H9 (cell line): ENCODE measurements around the gene EMX2. TPM values are rescaled to one million over a fixed set of nuclear protein-coding genes. Genes with fewer than 3 reads are reported as not detected.
A peak's percentile ranks its signal among the peaks of the same experiment; 100 is the strongest.

Experiments used
- DNase-seq: peaks from one replicate; pipeline ENCODE4 v3.0.0-alpha.2; 2017
- H2AFZ ChIP-seq: one replicate; pipeline ENCODE4 v1.6.1; 2013; ENCODE audit warnings: mild to moderate bottlenecking, low read length, control low read depth, moderate library complexity
- H2AK5ac ChIP-seq: 2 replicates; pipeline ENCODE4 v1.6.1; 2013; ENCODE audit warnings: low read length, control low read depth, mixed read lengths; ENCODE audit not compliant: insufficient read length
- H2BK120ac ChIP-seq: one replicate; pipeline ENCODE4 v1.6.1; 2013; ENCODE audit warnings: low read depth, mild to moderate bottlenecking, low read length, control low read depth, inconsistent platforms; ENCODE audit not compliant: poor library complexity, severe bottlenecking
- H2BK12ac ChIP-seq: 2 replicates; pipeline ENCODE4 v1.6.1; 2013; ENCODE audit warnings: low read length, control low read depth, mixed read lengths, low read depth; ENCODE audit not compliant: insufficient read length
- H2BK15ac ChIP-seq: 2 replicates; pipeline ENCODE4 v1.6.1; 2013; ENCODE audit warnings: low read depth, low read length, control low read depth
- H2BK20ac ChIP-seq: one replicate; pipeline ENCODE4 v1.6.1; 2013; ENCODE audit warnings: low read depth, mild to moderate bottlenecking, low read length, control low read depth, inconsistent platforms; ENCODE audit not compliant: poor library complexity, severe bottlenecking
- H2BK5ac ChIP-seq: 2 replicates; pipeline ENCODE4 v1.6.1; 2013; ENCODE audit warnings: low read length, control low read depth, mixed read lengths; ENCODE audit not compliant: insufficient read length
- H3K14ac ChIP-seq: 2 replicates; pipeline ENCODE4 v1.6.1; 2013; ENCODE audit warnings: low read length, control low read depth; ENCODE audit not compliant: insufficient read depth
- H3K18ac ChIP-seq: 2 replicates; pipeline ENCODE4 v1.6.1; 2013; ENCODE audit warnings: low read depth, mild to moderate bottlenecking, mixed read lengths, low read length, control low read depth; ENCODE audit not compliant: insufficient read length
- H3K23ac ChIP-seq: 2 replicates; pipeline ENCODE4 v1.6.1; 2013; ENCODE audit warnings: low read length, control low read depth, mixed read lengths, low read depth; ENCODE audit not compliant: insufficient read length
- H3K23me2 ChIP-seq: 2 replicates; pipeline ENCODE4 v1.6.1; 2013; ENCODE audit warnings: low read depth, mild to moderate bottlenecking, mixed read lengths, low read length, control low read depth; ENCODE audit not compliant: insufficient read length, poor library complexity, severe bottlenecking
- H3K27ac ChIP-seq: 2 replicates; pipeline ENCODE4 v1.5.1; 2013; ENCODE audit warnings: low read length, control low read depth, mixed read lengths, low read depth; ENCODE audit not compliant: insufficient read length
- H3K27me3 ChIP-seq: 2 replicates; pipeline ENCODE4 v1.6.1; 2013; ENCODE audit warnings: low read length, control low read depth, inconsistent platforms; ENCODE audit not compliant: insufficient read depth
- H3K4ac ChIP-seq: 2 replicates; pipeline ENCODE4 v1.6.1; 2013; ENCODE audit warnings: low read depth, mild to moderate bottlenecking, control low read depth, inconsistent platforms, low read length, moderate library complexity
- H3K4me1 ChIP-seq: 2 replicates; pipeline ENCODE4 v1.6.1; 2013; ENCODE audit warnings: low read length, control low read depth, inconsistent platforms; ENCODE audit not compliant: insufficient read depth
- H3K4me2 ChIP-seq: 2 replicates; pipeline ENCODE4 v1.6.1; 2013; ENCODE audit warnings: low read length, control low read depth, mixed read lengths; ENCODE audit not compliant: insufficient read length, insufficient read depth
- H3K56ac ChIP-seq: 2 replicates; pipeline ENCODE4 v1.6.1; 2013; ENCODE audit warnings: low read depth, mild to moderate bottlenecking, mixed read lengths, low read length, control low read depth; ENCODE audit not compliant: insufficient read length
- H3K79me1 ChIP-seq: 2 replicates; pipeline ENCODE4 v1.6.1; 2013; ENCODE audit warnings: low read depth, mild to moderate bottlenecking, moderate library complexity, low read length, control low read depth, inconsistent platforms; ENCODE audit not compliant: insufficient read depth, poor library complexity, severe bottlenecking
- H3K79me2 ChIP-seq: 2 replicates; pipeline ENCODE4 v1.6.1; 2013; ENCODE audit warnings: low read length, control low read depth, inconsistent platforms; ENCODE audit not compliant: insufficient read depth
- H3K9ac ChIP-seq: 2 replicates; pipeline ENCODE4 v1.6.1; 2013; ENCODE audit warnings: low read length, control low read depth, mixed read lengths; ENCODE audit not compliant: insufficient read length; ENCODE audit errors: extremely low read depth
- H3K9me3 ChIP-seq: one replicate; pipeline ENCODE4 v1.6.1; 2013; ENCODE audit warnings: low read depth, low read length, inconsistent platforms; ENCODE audit not compliant: control insufficient read depth
- H3T11ph ChIP-seq: one replicate; pipeline ENCODE4 v1.6.1; 2013; ENCODE audit warnings: mild to moderate bottlenecking, low read length, control low read depth, inconsistent platforms
- H4K20me1 ChIP-seq: one replicate; pipeline ENCODE4 v1.6.1; 2013; ENCODE audit not compliant: control insufficient read depth, insufficient read length, insufficient read depth
- H4K5ac ChIP-seq: 2 replicates; pipeline ENCODE4 v1.6.1; 2013; ENCODE audit warnings: low read depth, mild to moderate bottlenecking, mixed read lengths, low read length, control low read depth; ENCODE audit not compliant: insufficient read length
- H4K8ac ChIP-seq: replicated peaks from 2 replicates; pipeline ENCODE4 v1.6.1; 2013; ENCODE audit warnings: low read length, control low read depth, mixed read lengths, low read depth; ENCODE audit not compliant: insufficient read length
- H4K91ac ChIP-seq: 2 replicates; pipeline ENCODE4 v1.6.1; 2013; ENCODE audit warnings: low read depth, mild to moderate bottlenecking, moderate library complexity, mixed read lengths, low read length, control low read depth; ENCODE audit not compliant: insufficient read length
- H3K27ac Mint-ChIP-seq, 3 experiments: 2 replicates in 2 of 3; 3 replicates in 1 of 3; pipeline ENCODE4 v1.8.0; 2020 to 2021; ENCODE audit warnings: mixed read lengths in 3 of 3, mild to moderate bottlenecking in 1 of 3, moderate library complexity in 1 of 3
- H3K27me3 Mint-ChIP-seq: 2 replicates; pipeline ENCODE4 v1.8.0; 2021; ENCODE audit warnings: low read depth, mild to moderate bottlenecking, moderate library complexity, mixed read lengths
- H3K36me3 Mint-ChIP-seq, 3 experiments: 2 replicates in 2 of 3; 3 replicates in 1 of 3; pipeline ENCODE4 v1.8.0; 2020 to 2021; ENCODE audit warnings: low read depth in 3 of 3, mixed read lengths in 3 of 3; ENCODE audit not compliant: insufficient read depth in 1 of 3
- H3K4me1 Mint-ChIP-seq, 2 experiments: 2 replicates each; pipeline ENCODE4 v1.8.0; 2020; ENCODE audit warnings: mixed read lengths in 2 of 2
- H3K4me3 Mint-ChIP-seq, 2 experiments: 2 replicates in 1 of 2; 3 replicates in 1 of 2; pipeline ENCODE4 v1.8.0; 2020 to 2021; ENCODE audit warnings: mild to moderate bottlenecking in 2 of 2, mixed read lengths in 2 of 2, moderate library complexity in 1 of 2
- H3K9me3 Mint-ChIP-seq, 2 experiments: 2 replicates in 1 of 2; 3 replicates in 1 of 2; pipeline ENCODE4 v1.8.0; 2020; ENCODE audit warnings: mild to moderate bottlenecking in 2 of 2, mixed read lengths in 2 of 2, moderate library complexity in 1 of 2
- WGBS: extraction: QIAGEN DNeasy Blood & Tissue Kit; methylation state at CpG from one replicate; pipeline ENCODE4 v1.1.7; 2013; ENCODE audit warnings: missing lambda C conversion rate, low lambda C conversion rate, mixed read lengths; ENCODE audit not compliant: insufficient read length; ENCODE audit errors: extremely low coverage; 5-methylcytosine and 5-hydroxymethylcytosine counted together
- total RNA-seq: library from RNA; stranded (reverse); gene quantifications from 2 replicates; pipeline ENCODE4 v1.2.1, GENCODE V29; 2021
- TF ChIP-seq, protein P1 (sequence below): fragments of 200-600 bp; sonication (generic); conservative IDR thresholded peaks from 3 replicates; pipeline ENCODE4 v1.8.0; 2021; ENCODE audit warnings: antibody characterized with exemption, mild to moderate bottlenecking

Gene EMX2
- total RNA-seq, 1 experiment from 2014 or later: not detected

DNA sequence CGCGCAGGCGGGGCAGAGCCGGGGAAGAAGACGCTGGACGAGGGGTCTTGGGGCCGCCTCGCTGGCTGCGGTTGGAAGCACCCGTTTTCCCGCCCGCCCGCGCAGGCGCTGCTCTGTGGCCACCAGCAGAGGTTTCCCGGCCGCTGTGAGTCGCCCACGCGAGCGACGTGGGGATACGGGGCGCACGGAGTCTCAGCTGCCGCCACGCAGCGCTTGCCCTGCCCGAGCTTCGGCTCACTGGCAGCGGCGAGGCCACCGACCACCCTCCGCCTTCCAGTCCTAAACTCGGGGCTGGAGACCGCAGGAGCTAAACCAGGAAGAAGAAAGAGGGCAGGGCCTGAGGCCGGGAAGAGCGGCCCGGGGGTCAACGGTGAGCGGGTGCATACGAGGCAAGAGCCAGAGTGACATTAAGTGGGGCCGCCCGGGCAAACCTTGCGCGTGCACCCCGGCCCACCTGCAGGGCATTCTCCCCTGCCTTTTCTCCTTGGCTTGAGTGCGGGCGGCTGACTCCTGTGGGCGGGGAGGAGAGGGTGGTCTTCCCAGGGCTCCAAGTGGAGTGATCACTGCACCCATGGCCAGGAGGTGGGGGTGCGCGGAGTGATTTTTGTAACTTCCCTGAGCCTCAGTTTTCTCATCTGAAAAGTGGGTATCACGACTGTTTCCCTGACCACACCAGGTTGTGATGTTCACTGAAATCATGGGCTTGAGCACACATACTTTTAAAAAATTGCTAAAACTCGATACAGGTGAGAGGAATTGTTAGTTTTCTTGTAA, 7.1 kb upstream of the EMX2 start:
- H3K23me2 ChIP-seq: no peaks in the 10 kb centered on the region
- H2BK5ac ChIP-seq: no peak overlapping the region
- H4K8ac ChIP-seq: no peak overlapping the region
- Mint-ChIP-seq H3K4me3 (peak overlapping the region in 1 of 2 experiments; percentile 44; a peak in 3 of 5 replicates), H3K4me1 (peaks cover 2 to 28% of the 10 kb centered on the region in 2 experiments), H3K27me3 (peaks cover 100% of the 10 kb centered on the region), H3K27ac (no peak overlapping the region), H3K9me3 (peaks cover 0 to 2% of the 10 kb centered on the region in 2 experiments; a peak in 3 of 5 replicates), H3K36me3 (no peaks in the 10 kb centered on the region)
- H4K5ac ChIP-seq: no peak overlapping the region
- H3K79me1 ChIP-seq: no peaks in the 10 kb centered on the region
- TF ChIP-seq, protein P1, sequence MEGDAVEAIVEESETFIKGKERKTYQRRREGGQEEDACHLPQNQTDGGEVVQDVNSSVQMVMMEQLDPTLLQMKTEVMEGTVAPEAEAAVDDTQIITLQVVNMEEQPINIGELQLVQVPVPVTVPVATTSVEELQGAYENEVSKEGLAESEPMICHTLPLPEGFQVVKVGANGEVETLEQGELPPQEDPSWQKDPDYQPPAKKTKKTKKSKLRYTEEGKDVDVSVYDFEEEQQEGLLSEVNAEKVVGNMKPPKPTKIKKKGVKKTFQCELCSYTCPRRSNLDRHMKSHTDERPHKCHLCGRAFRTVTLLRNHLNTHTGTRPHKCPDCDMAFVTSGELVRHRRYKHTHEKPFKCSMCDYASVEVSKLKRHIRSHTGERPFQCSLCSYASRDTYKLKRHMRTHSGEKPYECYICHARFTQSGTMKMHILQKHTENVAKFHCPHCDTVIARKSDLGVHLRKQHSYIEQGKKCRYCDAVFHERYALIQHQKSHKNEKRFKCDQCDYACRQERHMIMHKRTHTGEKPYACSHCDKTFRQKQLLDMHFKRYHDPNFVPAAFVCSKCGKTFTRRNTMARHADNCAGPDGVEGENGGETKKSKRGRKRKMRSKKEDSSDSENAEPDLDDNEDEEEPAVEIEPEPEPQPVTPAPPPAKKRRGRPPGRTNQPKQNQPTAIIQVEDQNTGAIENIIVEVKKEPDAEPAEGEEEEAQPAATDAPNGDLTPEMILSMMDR: no peak
- peak; percentile 45 for DNase-seq
- no peak overlapping the region for H2BK120ac ChIP-seq
- peak overlapping the region; percentile 8 for H3K4me2 ChIP-seq
- peaks cover 4% of the 10 kb centered on the region for H4K20me1 ChIP-seq
- no peaks in the 10 kb centered on the region for H3K4me1 ChIP-seq
- no peak overlapping the region for H2BK15ac ChIP-seq
- no peak overlapping the region for H3K27ac ChIP-seq
- no peak overlapping the region for H4K91ac ChIP-seq
- H3K14ac ChIP-seq: no peak overlapping the region
- H3K27me3 ChIP-seq: peaks cover 98% of the 10 kb centered on the region
- H2BK20ac ChIP-seq: no peak overlapping the region
- H2AFZ ChIP-seq: no peak overlapping the region
- no peak overlapping the region for H3K4ac ChIP-seq
- no peak overlapping the region for H3K56ac ChIP-seq
- no peaks in the 10 kb centered on the region for H3K79me2 ChIP-seq
- H2BK12ac ChIP-seq: no peak overlapping the region
- no peak overlapping the region for H2AK5ac ChIP-seq
- H3T11ph ChIP-seq: no peak overlapping the region
- H3K9me3 ChIP-seq: no peaks in the 10 kb centered on the region
- H3K9ac ChIP-seq: no peak overlapping the region
- H3K18ac ChIP-seq: no peak overlapping the region
- no CpG with 5 or more reads among the region's 54 CpGs for WGBS
- H3K23ac ChIP-seq: no peak overlapping the region
